K562 (cell line): ENCODE data around the gene OCEL1. TPM values are rescaled to one million over a fixed set of nuclear protein-coding genes. Genes with fewer than 3 reads are reported as not detected.

Experiments used
- CBX3 ChIP-seq, 2 experiments: IDR thresholded peaks; 1 replicate in 1 of 2; 2 replicates in 1 of 2; pipeline ENCODE4 v1.6.1; 2012; ENCODE audit warnings: inconsistent platforms in 2 of 2, low read length in 2 of 2, borderline replicate concordance in 1 of 2, control low read depth in 1 of 2
- ELF1 ChIP-seq: fragments of 200-800 bp; sonication (Bioruptor generic); IDR thresholded peaks from 2 replicates; pipeline ENCODE4 v1.6.1; 2016; ENCODE audit warnings: missing genetic modification characterization, missing compliant biosample characterization
- KLF6 ChIP-seq: fragments of 250-450 bp; sonication (Bioruptor Pico); IDR thresholded peaks from 2 replicates; pipeline ENCODE4 v1.4.0; 2020; ENCODE audit warnings: mild to moderate bottlenecking, moderate library complexity, borderline replicate concordance
- MEIS2 ChIP-seq: fragments of 450-650 bp; IDR thresholded peaks from 2 replicates; pipeline ENCODE4 v1.6.1; 2014; ENCODE audit warnings: mild to moderate bottlenecking; ENCODE audit not compliant: partially characterized antibody
- MXI1 ChIP-seq: IDR thresholded peaks from 2 replicates; pipeline ENCODE4 v1.6.1; 2011; ENCODE audit warnings: low read depth, mild to moderate bottlenecking, improper control_type of control experiment, low read length
- MYC ChIP-seq, 2 experiments: fragments of 250-450 bp in 1 of 2; sonication (Bioruptor Pico) in 1 of 2; IDR thresholded peaks; 2 replicates each; pipeline versions ENCODE4 v1.5.1 to v1.6.1; 2012 to 2021; ENCODE audit warnings: low read depth in 2 of 2, borderline replicate concordance in 1 of 2, improper control_type of control experiment in 1 of 2, low read length in 1 of 2, mild to moderate bottlenecking in 1 of 2, moderate library complexity in 1 of 2
- NFIC ChIP-seq: fragments of 450-650 bp; IDR thresholded peaks from 2 replicates; pipeline ENCODE4 v1.6.1; 2017; ENCODE audit warnings: mild to moderate bottlenecking, inconsistent platforms
- PHF8 ChIP-seq: fragments of 200-600 bp; sonication (generic); IDR thresholded peaks from 2 replicates; pipeline ENCODE4 v1.6.1; 2012; ENCODE audit warnings: mixed run types, mild to moderate bottlenecking, inconsistent platforms, low read length, moderate library complexity, borderline replicate concordance
- RBFOX2 ChIP-seq: fragments of 200-400 bp; formaldehyde crosslinking; IDR thresholded peaks from 2 replicates; pipeline ENCODE4 v1.6.1; 2017; ENCODE audit warnings: low read depth, mild to moderate bottlenecking, low read length, moderate library complexity
- SIN3A ChIP-seq, 2 experiments: fragments of 150-350 bp in 1 of 2; IDR thresholded peaks; 2 replicates each; pipeline ENCODE4 v1.6.1; 2011 to 2016; ENCODE audit warnings: borderline replicate concordance in 2 of 2, low read depth in 2 of 2, low read length in 2 of 2, mild to moderate bottlenecking in 2 of 2, moderate library complexity in 2 of 2; ENCODE audit not compliant: control insufficient read depth in 1 of 2
- SPI1 ChIP-seq: IDR thresholded peaks from 2 replicates; pipeline ENCODE4 v1.6.1; 2011; ENCODE audit warnings: low read depth, low read length, control low read depth, borderline replicate concordance
- SRSF1 ChIP-seq: fragments of 200-400 bp; formaldehyde crosslinking; IDR thresholded peaks from 2 replicates; pipeline ENCODE4 v1.6.1; 2017; ENCODE audit warnings: mild to moderate bottlenecking, low read depth, low read length, moderate library complexity
- TGIF2 ChIP-seq: sonication (generic); formaldehyde crosslinking; IDR thresholded peaks from 2 replicates; pipeline ENCODE4 v1.8.1; 2022; ENCODE audit warnings: mild to moderate bottlenecking, missing genetic modification reagents, moderate library complexity
- TOE1 ChIP-seq, 2 experiments: fragments of 450-650 bp in 1 of 2; sonication (generic) in 1 of 2; formaldehyde crosslinking in 1 of 2; IDR thresholded peaks; 2 replicates each; pipeline versions ENCODE4 v1.7.1 to v1.8.0; 2016 to 2022; ENCODE audit warnings: borderline replicate concordance in 2 of 2, mild to moderate bottlenecking in 2 of 2, antibody characterized with exemption in 1 of 2, inconsistent platforms in 1 of 2, low read depth in 1 of 2, missing genetic modification reagents in 1 of 2, moderate library complexity in 1 of 2
- ZNF124 ChIP-seq: sonication (generic); formaldehyde crosslinking; IDR thresholded peaks from 2 replicates; pipeline ENCODE4 v1.8.1; 2022; ENCODE audit warnings: missing genetic modification reagents
- ZNF146 ChIP-seq: IDR thresholded peaks from one replicate; pipeline ENCODE4 v1.6.1; 2018; ENCODE audit warnings: missing compliant biosample characterization; ENCODE audit not compliant: unreplicated experiment
- ZNF408 ChIP-seq: fragments of 250-450 bp; sonication (Bioruptor Pico); IDR thresholded peaks from 2 replicates; pipeline ENCODE4 v1.4.0; 2020; ENCODE audit warnings: low read depth, mild to moderate bottlenecking, moderate library complexity
- ZNF644 ChIP-seq: fragments of 200-800 bp; sonication (Bioruptor generic); IDR thresholded peaks from 2 replicates; pipeline ENCODE4 v1.6.1; 2016; ENCODE audit warnings: low read depth, missing genetic modification characterization, missing compliant biosample characterization
- ZNF764 ChIP-seq: fragments of 250-450 bp; sonication (Bioruptor Pico); IDR thresholded peaks from 2 replicates; pipeline ENCODE4 v1.4.0; 2020; ENCODE audit warnings: low read depth, mild to moderate bottlenecking, moderate library complexity
- polyA plus RNA-seq, 8 experiments: library from polyadenylated mRNA; depleted of rRNA in 4 of 8; stranded (reverse) in 5 of 8; unstranded in 3 of 8; fragments of >200 nt; fragmentation: Nextera tagmentation in 2 of 8; fragmentation: Illumina TruSeq in 1 of 8; extraction: Ambion mirVana in 2 of 8; extraction: Trizol in 1 of 8; gene quantifications; 2 replicates each; pipeline versions ENCODE4 v1.2.1 to v1.2.3, GENCODE V29; 2011 to 2014; ENCODE audit warnings: inconsistent platforms in 1 of 8, missing spikeins in 1 of 8
- total RNA-seq, 7 experiments: library from RNA; depleted of rRNA in 6 of 7; stranded (reverse); fragments of >200 nt in 6 of 7; fragmentation: Illumina TruSeq in 2 of 7; extraction: Trizol in 2 of 7; gene quantifications; 2 replicates each; pipeline versions ENCODE4 v1.2.1 to v1.2.3, GENCODE V29; 2011 to 2021; ENCODE audit warnings: low replicate concordance in 1 of 7
- TF ChIP-seq, protein P1 (sequence below): fragments of 250-450 bp; sonication (Bioruptor Pico); IDR thresholded peaks from 2 replicates; pipeline ENCODE4 v1.9.0; 2021; ENCODE audit warnings: mild to moderate bottlenecking, inconsistent platforms
- TF ChIP-seq, protein P2 (sequence below): sonication (generic); formaldehyde crosslinking; IDR thresholded peaks from 2 replicates; pipeline ENCODE4 v1.8.0; 2023; ENCODE audit warnings: mild to moderate bottlenecking, missing genetic modification reagents
- TF ChIP-seq, protein P3 (sequence below): sonication (generic); formaldehyde crosslinking; IDR thresholded peaks from 2 replicates; pipeline ENCODE4 v1.9.0; 2022; ENCODE audit warnings: mild to moderate bottlenecking, missing genetic modification reagents

Gene OCEL1
- total and polyA plus RNA-seq, 9 of the 15 experiments (the other 6 are each of a cell fraction or from before 2014, with no cell fraction given), result 8.0 to 38.0 (median 12.4) TPM

DNA sequence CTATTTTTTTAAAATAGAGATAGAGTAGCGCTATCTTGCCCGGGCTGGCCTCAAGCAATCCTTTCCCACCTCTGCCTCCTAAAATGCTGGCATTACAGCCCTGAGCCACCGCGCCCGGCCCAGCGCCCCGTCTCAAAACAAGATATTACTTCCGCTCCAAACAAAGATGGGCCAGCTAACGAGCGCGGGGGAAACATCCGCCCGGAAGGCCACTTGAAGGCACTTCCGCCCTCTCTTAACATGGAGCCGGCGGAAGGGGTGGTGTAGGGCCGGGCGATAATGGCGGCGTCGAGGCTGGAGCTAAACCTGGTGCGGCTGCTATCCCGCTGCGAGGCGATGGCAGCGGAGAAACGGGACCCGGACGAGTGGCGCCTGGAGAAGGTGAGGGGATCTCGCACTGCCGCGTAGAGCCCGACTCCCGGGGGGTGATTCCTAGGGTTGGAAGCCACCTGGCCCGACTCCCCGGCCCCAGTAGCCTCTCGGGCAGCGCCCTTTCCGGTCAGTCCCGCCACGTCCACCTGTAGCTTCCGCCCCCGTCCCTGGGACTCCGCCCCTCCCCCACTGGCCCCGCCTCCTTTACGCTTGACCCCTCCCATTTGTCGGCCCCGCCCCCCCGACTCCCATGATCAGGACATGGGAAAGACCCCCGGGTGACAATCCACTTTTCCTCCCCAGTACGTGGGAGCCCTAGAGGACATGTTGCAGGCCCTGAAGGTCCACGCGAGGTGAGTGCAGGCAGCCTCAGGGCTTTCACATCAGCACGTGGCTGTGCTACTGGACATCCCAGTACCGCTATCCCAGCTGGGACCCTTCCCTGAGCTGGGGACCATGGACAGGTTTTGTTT, 10.7 kb upstream of the OCEL1 start, which contains the start of gene USE1 (continued):
- no peak for TF ChIP-seq ZNF124 (CRISPR knock-in tag)
- no peak for TF ChIP-seq ZNF408 (CRISPR knock-in tag)
- TF ChIP-seq MYC (IDR thresholded peaks at IDR 0.05; ENCODE audit: low read depth, low read length), result peak; percentile 93
- TF ChIP-seq MYC (CRISPR knock-in tag; IDR thresholded peaks at IDR 0.05; ENCODE audit: borderline replicate concordance, low read depth), result peak; percentile 91
- peak; percentile 98 for TF ChIP-seq KLF6 (CRISPR knock-in tag)
- TF ChIP-seq RBFOX2, result peak; percentile 95
- peak in 1 of 2 experiments; percentile 75; a peak in 1 of 3 replicates for TF ChIP-seq CBX3 (IDR thresholded peaks at IDR 0.05; ENCODE audit: borderline replicate concordance in 1 of 2, low read length in 2 of 2)
- peak; percentile 84 for TF ChIP-seq ZNF764 (CRISPR knock-in tag)
- no peak for TF ChIP-seq TGIF2 (CRISPR knock-in tag)
- peak; percentile 60 to 91; a peak in 3 of 4 replicates for TF ChIP-seq SIN3A (IDR thresholded peaks at IDR 0.05; ENCODE audit: borderline replicate concordance in 2 of 2, control insufficient read depth in 1 of 2, low read depth in 2 of 2, low read length in 2 of 2)
- TF ChIP-seq, protein P1, sequence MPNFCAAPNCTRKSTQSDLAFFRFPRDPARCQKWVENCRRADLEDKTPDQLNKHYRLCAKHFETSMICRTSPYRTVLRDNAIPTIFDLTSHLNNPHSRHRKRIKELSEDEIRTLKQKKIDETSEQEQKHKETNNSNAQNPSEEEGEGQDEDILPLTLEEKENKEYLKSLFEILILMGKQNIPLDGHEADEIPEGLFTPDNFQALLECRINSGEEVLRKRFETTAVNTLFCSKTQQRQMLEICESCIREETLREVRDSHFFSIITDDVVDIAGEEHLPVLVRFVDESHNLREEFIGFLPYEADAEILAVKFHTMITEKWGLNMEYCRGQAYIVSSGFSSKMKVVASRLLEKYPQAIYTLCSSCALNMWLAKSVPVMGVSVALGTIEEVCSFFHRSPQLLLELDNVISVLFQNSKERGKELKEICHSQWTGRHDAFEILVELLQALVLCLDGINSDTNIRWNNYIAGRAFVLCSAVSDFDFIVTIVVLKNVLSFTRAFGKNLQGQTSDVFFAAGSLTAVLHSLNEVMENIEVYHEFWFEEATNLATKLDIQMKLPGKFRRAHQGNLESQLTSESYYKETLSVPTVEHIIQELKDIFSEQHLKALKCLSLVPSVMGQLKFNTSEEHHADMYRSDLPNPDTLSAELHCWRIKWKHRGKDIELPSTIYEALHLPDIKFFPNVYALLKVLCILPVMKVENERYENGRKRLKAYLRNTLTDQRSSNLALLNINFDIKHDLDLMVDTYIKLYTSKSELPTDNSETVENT (CRISPR knock-in tag), result peak; percentile 89
- TF ChIP-seq SPI1, result peak; percentile 87
- no peak for TF ChIP-seq ZNF146 (CRISPR knock-in tag)
- TF ChIP-seq TOE1 (IDR thresholded peaks at IDR 0.05; ENCODE audit: borderline replicate concordance), result peak; percentile 75; the same call in 1 of the 2 replicates
- TF ChIP-seq TOE1 (CRISPR knock-in tag; IDR thresholded peaks at IDR 0.05; ENCODE audit: borderline replicate concordance, low read depth), result no peak
- TF ChIP-seq NFIC, result peak; percentile 63
- no peak for TF ChIP-seq MEIS2
- peak; percentile 100 for TF ChIP-seq ELF1 (tag)
- TF ChIP-seq ZNF644 (tag), result peak; percentile 82
- TF ChIP-seq MXI1, result peak; percentile 23; the same call in 1 of the 2 replicates
- TF ChIP-seq, protein P2, sequence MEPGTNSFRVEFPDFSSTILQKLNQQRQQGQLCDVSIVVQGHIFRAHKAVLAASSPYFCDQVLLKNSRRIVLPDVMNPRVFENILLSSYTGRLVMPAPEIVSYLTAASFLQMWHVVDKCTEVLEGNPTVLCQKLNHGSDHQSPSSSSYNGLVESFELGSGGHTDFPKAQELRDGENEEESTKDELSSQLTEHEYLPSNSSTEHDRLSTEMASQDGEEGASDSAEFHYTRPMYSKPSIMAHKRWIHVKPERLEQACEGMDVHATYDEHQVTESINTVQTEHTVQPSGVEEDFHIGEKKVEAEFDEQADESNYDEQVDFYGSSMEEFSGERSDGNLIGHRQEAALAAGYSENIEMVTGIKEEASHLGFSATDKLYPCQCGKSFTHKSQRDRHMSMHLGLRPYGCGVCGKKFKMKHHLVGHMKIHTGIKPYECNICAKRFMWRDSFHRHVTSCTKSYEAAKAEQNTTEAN (CRISPR knock-in tag), result no peak; the same call in 1 of the 2 replicates
- TF ChIP-seq, protein P3, sequence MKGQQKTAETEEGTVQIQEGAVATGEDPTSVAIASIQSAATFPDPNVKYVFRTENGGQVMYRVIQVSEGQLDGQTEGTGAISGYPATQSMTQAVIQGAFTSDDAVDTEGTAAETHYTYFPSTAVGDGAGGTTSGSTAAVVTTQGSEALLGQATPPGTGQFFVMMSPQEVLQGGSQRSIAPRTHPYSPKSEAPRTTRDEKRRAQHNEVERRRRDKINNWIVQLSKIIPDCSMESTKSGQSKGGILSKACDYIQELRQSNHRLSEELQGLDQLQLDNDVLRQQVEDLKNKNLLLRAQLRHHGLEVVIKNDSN (CRISPR knock-in tag), result peak; percentile 38; the same call in 1 of the 2 replicates
- TF ChIP-seq SRSF1, result no peak
- TF ChIP-seq PHF8, result peak; percentile 99
